ENCODE results near the gene RNGTT.
"Not testable (repeated sequence)": the region's sequence is repeated elsewhere in the genome, so short reads cannot be mapped to it uniquely, and the experiment has no call there.

RNGTT gene

GRCh38 chr6:88972504-88973423 is 9.3 kb upstream of the RNGTT start:
- in situ Hi-C loops (cut with MboI; ENCODE audit: low sequenced_read_pairs), result no loop called here

- in situ Hi-C loops (cut with MboI; ENCODE audit: low sequenced_read_pairs), result no loop called here
Observed at GRCh38 chr6:88970301-88970700, 6.9 kb upstream of the RNGTT start.

GRCh38 chr6:88969255-88969654 is 5.8 kb upstream of the RNGTT start:
- in situ Hi-C loops (cut with MboI; ENCODE audit: low sequenced_read_pairs), result not testable (repeated sequence)

DNA sequence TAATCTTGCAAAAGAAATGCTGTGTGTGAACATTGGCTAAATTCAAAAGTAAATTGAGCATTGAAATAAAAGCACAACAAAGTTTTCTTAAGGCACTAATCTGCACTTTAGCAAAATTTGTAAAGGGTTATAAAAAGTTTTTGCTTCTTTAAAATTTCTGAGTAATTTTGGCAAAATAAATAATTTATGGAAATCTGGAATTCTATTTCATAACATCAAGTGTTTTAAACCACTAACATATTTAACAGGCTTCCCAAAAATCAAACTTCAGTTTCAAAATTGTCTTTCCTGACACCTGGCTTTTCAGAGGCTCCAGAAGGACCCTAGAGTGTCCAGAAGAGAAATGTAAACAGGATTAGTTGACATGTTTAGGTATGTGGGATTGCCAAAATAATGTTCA is 4.5 kb upstream of the RNGTT start:
- in situ Hi-C loops (cut with MboI; ENCODE audit: low sequenced_read_pairs), result no loop called here

GRCh38 chr6:88965691-88966090 is 2.3 kb upstream of the RNGTT start:
- in situ Hi-C loops (cut with MboI; ENCODE audit: low sequenced_read_pairs), result no loop called here

GRCh38 chr6:88964509-88964908 is 1.1 kb upstream of the RNGTT start:
- in situ Hi-C loops (cut with MboI; ENCODE audit: low sequenced_read_pairs), result no loop called here

DNA sequence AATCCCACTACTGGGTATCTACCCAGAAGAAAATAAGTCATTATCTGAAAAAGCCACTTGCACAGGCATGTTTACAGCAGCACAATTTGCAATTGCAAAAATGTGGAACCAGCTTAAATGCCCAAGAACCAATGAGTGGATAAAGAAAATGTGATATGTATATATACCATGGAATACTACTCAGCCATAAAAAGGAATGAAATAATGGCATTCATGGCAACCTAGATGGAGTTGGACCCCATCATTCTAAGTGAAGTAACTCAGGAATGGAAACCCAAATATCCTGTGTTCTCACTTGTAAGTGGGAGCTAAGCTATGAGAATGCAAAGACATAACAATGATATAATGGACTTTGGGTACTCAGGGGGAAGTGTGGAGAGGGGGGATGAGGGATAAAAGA is 4.6 kb downstream of the RNGTT start:
- in situ Hi-C loops (cut with MboI; ENCODE audit: low sequenced_read_pairs), result no loop called here

GRCh38 chr6:88953550-88954386 is 9.7 kb downstream of the RNGTT start:
- in situ Hi-C loops (cut with MboI; ENCODE audit: low sequenced_read_pairs), result no loop called here

DNA sequence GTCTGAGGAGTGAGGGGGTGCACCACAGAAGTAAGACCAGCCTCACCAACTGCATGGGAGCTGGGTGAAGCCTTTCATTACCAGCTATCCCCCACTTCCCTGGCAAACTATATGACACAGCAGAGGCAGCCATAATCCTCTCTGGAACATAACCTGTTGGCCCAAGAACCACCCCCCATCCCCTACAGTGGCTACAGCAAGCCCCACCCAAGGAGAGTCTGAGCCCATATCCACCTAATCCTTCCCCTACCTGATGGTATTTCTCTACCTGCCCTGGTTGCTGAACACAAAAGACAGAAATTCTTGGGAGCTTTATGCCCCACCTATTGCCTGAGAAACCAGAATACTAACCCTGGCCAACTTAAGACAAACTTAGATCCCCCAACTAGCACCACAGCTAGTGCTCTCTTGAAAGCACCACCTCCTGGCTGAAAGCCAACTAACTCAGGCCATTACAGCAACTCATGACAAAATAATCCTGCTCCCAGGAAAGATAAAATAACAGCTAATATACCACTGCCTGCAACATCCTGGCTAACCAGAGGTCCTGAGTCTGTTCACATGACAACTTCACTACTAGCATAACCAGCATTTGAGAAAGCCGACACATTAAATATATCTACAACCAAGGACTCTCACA is 11.2 kb downstream of the RNGTT start:
- in situ Hi-C loops (cut with MboI; ENCODE audit: low sequenced_read_pairs), result no loop called here

DNA sequence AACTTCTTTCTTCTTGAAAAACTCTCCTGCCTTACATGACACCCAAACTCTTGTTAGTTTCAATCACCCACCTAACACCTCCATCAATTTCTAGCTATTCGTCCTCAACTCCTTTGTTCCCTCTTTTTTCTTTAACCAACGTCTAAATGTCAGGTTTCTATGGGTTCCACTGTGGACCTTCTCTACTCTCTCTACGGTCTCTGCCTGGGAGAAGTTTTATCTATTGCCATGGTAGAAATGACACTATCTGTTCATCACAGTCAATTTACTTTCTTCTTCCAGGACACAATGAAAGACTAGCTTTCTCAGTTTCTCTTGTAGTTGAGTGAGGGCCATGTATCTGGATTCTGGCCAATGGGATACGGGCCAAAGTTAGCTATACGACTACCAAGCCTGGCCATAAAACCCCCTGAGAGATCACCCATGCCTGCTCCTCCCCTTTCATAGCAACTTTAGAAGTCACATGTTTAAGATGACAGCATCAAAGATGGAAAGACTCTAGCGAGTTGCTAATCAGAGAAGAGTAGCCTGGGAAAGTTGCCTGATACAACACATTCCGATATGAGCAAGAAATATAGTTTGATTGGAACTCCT is 17.9 kb downstream of the RNGTT start:
- in situ Hi-C loops (cut with MboI; ENCODE audit: low sequenced_read_pairs), result no loop called here

GRCh38 chr6:88933521-88933920 is 29.9 kb downstream of the RNGTT start:
- in situ Hi-C loops (cut with MboI; ENCODE audit: low sequenced_read_pairs), result no loop called here

GRCh38 chr6:88932019-88932418 is 31.4 kb downstream of the RNGTT start:
- in situ Hi-C loops (cut with MboI; ENCODE audit: low sequenced_read_pairs), result not testable (repeated sequence)

GRCh38 chr6:88922775-88923548 is 40.5 kb downstream of the RNGTT start:
- in situ Hi-C loops (cut with MboI; ENCODE audit: low sequenced_read_pairs), result no loop called here

DNA sequence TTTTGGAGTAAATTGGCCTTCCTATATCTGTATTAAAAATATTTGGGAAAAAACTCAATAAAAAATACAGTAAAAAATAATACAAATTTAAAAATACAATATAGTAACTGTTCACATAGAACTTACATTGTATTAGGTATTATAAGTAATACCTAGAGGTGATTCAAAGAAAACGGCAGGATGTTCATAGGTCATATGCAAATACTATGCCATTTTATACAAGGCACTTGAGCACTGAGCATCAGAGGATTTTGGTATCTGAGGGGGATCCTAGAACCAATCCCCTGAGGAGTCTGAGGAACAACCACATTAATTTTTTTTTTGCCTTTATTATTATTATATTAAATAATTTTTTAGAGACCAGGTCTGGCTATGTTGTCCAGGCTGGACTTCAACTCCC is 41.7 kb downstream of the RNGTT start:
- in situ Hi-C loops (cut with MboI; ENCODE audit: low sequenced_read_pairs), result no loop called here

DNA sequence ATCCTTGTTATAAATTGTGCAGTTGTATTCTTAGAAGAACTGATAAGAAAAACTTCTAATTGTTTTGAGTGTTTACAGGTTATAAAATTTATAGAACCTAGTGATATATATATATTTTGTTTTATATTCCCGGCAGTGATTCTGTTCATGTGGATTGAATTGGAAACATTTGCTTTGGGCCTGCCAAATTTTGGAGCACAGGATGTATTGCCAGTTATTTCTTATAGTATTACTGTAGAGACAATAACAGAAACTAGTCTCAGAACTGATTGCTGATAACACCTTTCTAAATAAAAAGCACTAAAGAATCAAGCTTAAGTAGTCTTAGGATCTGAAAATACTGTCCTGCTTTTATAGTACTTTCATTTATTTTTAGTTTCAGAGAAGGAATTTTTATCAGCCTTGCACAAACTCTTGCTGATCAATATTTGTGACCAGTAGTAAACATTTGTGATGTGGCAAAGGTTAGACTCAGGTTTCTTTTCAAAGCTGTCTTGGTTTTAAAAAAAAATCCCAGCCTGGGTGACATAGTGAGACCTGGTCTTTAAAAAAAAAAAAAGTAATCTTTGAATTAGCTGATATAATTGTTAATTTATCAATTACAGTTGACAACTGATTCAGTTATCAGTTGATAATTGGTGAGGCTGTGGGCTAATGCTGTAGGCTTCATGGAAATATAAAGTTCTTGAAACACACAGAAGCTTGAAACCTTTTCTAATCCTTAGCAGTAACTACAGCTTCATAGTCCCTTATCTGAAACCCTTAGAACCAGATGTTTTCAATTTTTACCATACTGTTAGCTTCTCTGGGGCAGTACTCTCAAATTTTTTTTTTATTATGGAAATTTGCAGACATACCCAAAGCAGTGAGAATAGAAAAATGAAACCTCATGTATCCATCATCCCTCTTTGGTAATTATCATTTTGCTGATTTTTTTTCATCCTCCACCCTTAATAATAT is 42.4 kb downstream of the RNGTT start:
- in situ Hi-C loops (cut with MboI; ENCODE audit: low sequenced_read_pairs), result no loop called here

GRCh38 chr6:88920088-88920487 is 43.3 kb downstream of the RNGTT start:
- in situ Hi-C loops (cut with MboI; ENCODE audit: low sequenced_read_pairs), result no loop called here

DNA sequence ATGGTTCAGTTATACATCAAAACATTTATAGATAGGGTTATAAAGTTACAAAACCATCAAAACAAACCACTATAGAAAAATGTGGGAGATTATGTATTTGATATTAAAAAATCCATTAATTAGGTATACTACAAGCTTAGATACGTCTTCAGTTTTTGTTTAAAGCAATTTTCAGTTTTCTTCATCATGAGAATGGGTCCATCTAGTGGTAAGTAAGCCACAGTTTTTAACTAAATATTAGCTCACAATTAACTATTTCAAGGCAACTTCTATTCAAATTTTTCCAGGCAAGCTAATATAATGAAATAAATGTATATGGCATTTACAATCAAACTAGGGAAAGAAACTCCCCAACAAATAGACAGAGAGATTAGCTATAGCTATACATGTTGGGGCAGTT is 44.4 kb downstream of the RNGTT start:
- in situ Hi-C loops (cut with MboI; ENCODE audit: low sequenced_read_pairs), result no loop called here

GRCh38 chr6:88916615-88917208 is 46.7 kb downstream of the RNGTT start:
- in situ Hi-C loops (cut with MboI; ENCODE audit: low sequenced_read_pairs), result no loop called here
